ENCODE measurements around the gene C1RL. TPM values are rescaled to one million over a fixed set of nuclear protein-coding genes. Genes with fewer than 3 reads are reported as not detected.

C1RL gene
- total and polyA plus RNA-seq, 11 donors, result 5.4 to 27.1 (median 7.9) TPM

GRCh38 chr12:7125632-7126227 lies 16.7 kb upstream of the C1RL start:
- ATAC-seq (no peak), DNase-seq (no peak)
- TF ChIP-seq CTCF (IDR thresholded peaks at IDR 0.05) (no peak), POLR2A (IDR thresholded peaks at IDR 0.05) (no peak)
- H3K36me3 ChIP-seq, result no peaks in the 10 kb centered on the region
- H3K4me3 ChIP-seq, result no peak overlapping the region
- peaks cover 0 to 19% (median 0%) of the 10 kb centered on the region in 9 donors for H3K27me3 ChIP-seq
- intact Hi-C loops (cut with DNase I), result no loop called here
- WGBS, 4 donors, result 71 to 90% (median 79%) methylated on average over 4 of the region's 4 CpGs
- no peak overlapping the region for H3K27ac ChIP-seq
- peaks cover 0 to 44% (median 27%) of the 10 kb centered on the region in 12 donors for H3K4me1 ChIP-seq
- no peaks in the 10 kb centered on the region for H3K9me3 ChIP-seq

DNA sequence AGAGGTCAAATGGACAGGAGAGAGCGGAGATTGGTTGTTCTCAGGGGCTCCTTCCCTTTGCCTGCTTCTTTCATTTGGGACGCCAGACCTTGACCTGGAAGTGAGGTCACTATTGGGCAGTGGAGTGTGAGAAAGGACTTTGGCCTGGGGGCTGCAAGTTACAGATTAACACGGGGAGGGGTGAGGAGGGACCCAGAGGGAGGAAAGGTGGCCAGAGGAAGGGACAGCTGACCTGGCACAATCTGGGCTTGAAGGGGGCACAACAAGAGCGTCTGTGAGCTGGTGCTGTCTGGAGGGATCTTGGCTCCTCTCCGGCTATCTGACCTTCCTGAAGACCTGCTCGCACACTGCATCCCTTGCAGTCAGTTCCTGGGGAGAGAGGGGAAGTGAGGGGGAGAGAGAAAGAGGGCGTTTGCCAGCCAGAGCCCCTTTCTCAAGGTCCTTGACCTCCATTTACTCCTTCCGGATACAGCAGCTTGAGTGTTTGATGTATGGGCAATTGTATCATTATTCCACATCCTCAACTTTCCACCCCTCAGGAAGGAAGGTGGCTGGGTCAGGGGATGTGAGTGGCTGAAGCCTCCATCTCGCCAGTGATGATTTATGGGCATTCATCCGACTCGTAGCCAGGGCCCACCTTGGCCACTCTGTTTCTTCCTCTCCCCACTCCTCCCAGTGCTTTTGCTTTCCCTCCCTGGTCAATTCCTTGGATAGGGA lies 14.9 kb upstream of the C1RL start:
- no peak for TF ChIP-seq POLR2A (IDR thresholded peaks at IDR 0.05)
- TF ChIP-seq CTCF (IDR thresholded peaks at IDR 0.05), result no peak
- H3K27ac ChIP-seq, result peak overlapping the region in 5 of 12 donors; percentile 24 to 56 (median 29)
- WGBS, 4 donors, result 61 to 67% (median 62%) methylated on average over 11 of the region's 11 CpGs
- H3K36me3 ChIP-seq, result no peaks in the 10 kb centered on the region
- ATAC-seq (no peak), DNase-seq (no peak)
- peaks cover 0 to 9% (median 0%) of the 10 kb centered on the region in 9 donors for H3K27me3 ChIP-seq
- intact Hi-C loops (cut with DNase I), result no loop called here
- peaks cover 0 to 31% (median 17%) of the 10 kb centered on the region in 12 donors for H3K4me1 ChIP-seq
- H3K9me3 ChIP-seq, result no peaks in the 10 kb centered on the region
- no peak overlapping the region for H3K4me3 ChIP-seq

GRCh38 chr12:7122811-7123769 lies 14.1 kb upstream of the C1RL start:
- WGBS, 4 donors, result 56 to 64% (median 59%) methylated on average over 7 of the region's 7 CpGs
- Histone ChIP-seq H3K27ac (peak overlapping the region in 9 of 12 donors; percentile 17 to 56 (median 29)), H3K4me3 (no peak overlapping the region), H3K4me1 (peaks cover 0 to 23% (median 10%) of the 10 kb centered on the region in 12 donors), H3K36me3 (no peaks in the 10 kb centered on the region), H3K9me3 (no peaks in the 10 kb centered on the region), H3K27me3 (peaks cover 0 to under 1% (median 0%) of the 10 kb centered on the region in 9 donors)
- intact Hi-C loops (cut with DNase I), result no loop called here
- DNase-seq (peak in 2 of 5 donors; percentile 40 to 49), ATAC-seq (peak; percentile 17 to 68 (median 44))
- TF ChIP-seq POLR2A (IDR thresholded peaks at IDR 0.05) (no peak), CTCF (IDR thresholded peaks at IDR 0.05) (no peak)

Data from heart left ventricle (tissue), 16 donors.